Esophagus muscularis mucosa (tissue), 4 donors: Measurements from ENCODE around the gene DOCK2. TPM values are rescaled to one million over a fixed set of nuclear protein-coding genes. Genes with fewer than 3 reads are reported as not detected.

Experiments used
- DNase-seq: peaks from one replicate; pipeline ENCODE4 v3.0.0-alpha.2; 2017; ENCODE audit errors: extremely low spot score
- H3K27ac ChIP-seq, 4 donors: fragments of 200-600 bp; sonication (generic); replicated peaks in 1 of 4; 1 replicate in 3 of 4; 2 replicates in 1 of 4; pipeline ENCODE4 v1.5.1; 2016 to 2019; ENCODE audit warnings: mild to moderate bottlenecking in 1 of 4
- H3K27me3 ChIP-seq, 4 donors: fragments of 200-600 bp; sonication (generic); one replicate each; pipeline versions ENCODE4 v1.5.1 to v1.6.0; 2016 to 2019
- H3K36me3 ChIP-seq, 4 donors: fragments of 200-600 bp; sonication (generic); one replicate each; pipeline ENCODE4 v1.5.1; 2016 to 2019
- H3K4me1 ChIP-seq, 4 donors: fragments of 200-600 bp; sonication (generic); one replicate each; pipeline ENCODE4 v1.5.1; 2016 to 2019
- H3K4me3 ChIP-seq, 4 donors: fragments of 200-600 bp; sonication (generic); 1 replicate in 2 of 4; 2 replicates in 2 of 4; pipeline ENCODE4 v1.5.1; 2016 to 2019; ENCODE audit warnings: mild to moderate bottlenecking in 4 of 4, moderate library complexity in 1 of 4
- H3K9me3 ChIP-seq, 4 donors: fragments of 200-600 bp; sonication (generic); 1 replicate in 3 of 4; 2 replicates in 1 of 4; pipeline ENCODE4 v1.5.1; 2016 to 2019
- EP300 ChIP-seq: sonication (generic); formaldehyde crosslinking; IDR thresholded peaks from one replicate; pipeline ENCODE4 v1.6.1; 2017; ENCODE audit warnings: antibody characterized with exemption
- POLR2A ChIP-seq: fragments of 450-650 bp; IDR thresholded peaks from one replicate; pipeline ENCODE4 v1.6.1; 2017; ENCODE audit warnings: antibody characterized with exemption, moderate library complexity, mild to moderate bottlenecking, low read depth
- POLR2AphosphoS5 ChIP-seq, 2 donors: sonication (generic); formaldehyde crosslinking; IDR thresholded peaks; one replicate each; pipeline ENCODE4 v1.6.1; 2017; ENCODE audit warnings: antibody characterized with exemption in 2 of 2
- WGBS: methylation state at CpG from one replicate; pipeline ENCODE4 v1.1.5; 2018; 5-methylcytosine and 5-hydroxymethylcytosine counted together
- intact Hi-C: fragments of 100-400 bp; cut with DNase I; formaldehyde crosslinking; loops from one replicate; pipeline ENCODE4 v1.15.1; 2023
- total RNA-seq, 4 donors: library from RNA; depleted of rRNA; stranded (reverse); fragments of >200 nt; gene quantifications; one replicate each; pipeline versions ENCODE4 v1.1.0 to v1.2.1, GENCODE V29; 2016
- TF ChIP-seq, protein P1 (sequence below), 3 experiments: fragments of 200-600 bp in 2 of 3; fragments of 450-650 bp in 1 of 3; sonication (generic) in 2 of 3; IDR thresholded peaks; one replicate each; pipeline ENCODE4 v1.5.1; 2017 to 2019; ENCODE audit warnings: antibody characterized with exemption in 3 of 3, mild to moderate bottlenecking in 2 of 3, moderate library complexity in 1 of 3

DOCK2 gene
- total RNA-seq, 4 donors from 2014 or later = 9.2 to 18.3 (median 13.7) TPM

GRCh38 chr5:169847519-169847918, 210.4 kb downstream of the DOCK2 start:
- Histone ChIP-seq H3K4me1 (no peaks in the 10 kb centered on the region), H3K27me3 (no peaks in the 10 kb centered on the region), H3K4me3 (no peak overlapping the region), H3K36me3 (no peaks in the 10 kb centered on the region), H3K27ac (no peak overlapping the region), H3K9me3 (peaks cover 0 to 21% (median 13%) of the 10 kb centered on the region in 4 donors)
- TF ChIP-seq, protein P1, sequence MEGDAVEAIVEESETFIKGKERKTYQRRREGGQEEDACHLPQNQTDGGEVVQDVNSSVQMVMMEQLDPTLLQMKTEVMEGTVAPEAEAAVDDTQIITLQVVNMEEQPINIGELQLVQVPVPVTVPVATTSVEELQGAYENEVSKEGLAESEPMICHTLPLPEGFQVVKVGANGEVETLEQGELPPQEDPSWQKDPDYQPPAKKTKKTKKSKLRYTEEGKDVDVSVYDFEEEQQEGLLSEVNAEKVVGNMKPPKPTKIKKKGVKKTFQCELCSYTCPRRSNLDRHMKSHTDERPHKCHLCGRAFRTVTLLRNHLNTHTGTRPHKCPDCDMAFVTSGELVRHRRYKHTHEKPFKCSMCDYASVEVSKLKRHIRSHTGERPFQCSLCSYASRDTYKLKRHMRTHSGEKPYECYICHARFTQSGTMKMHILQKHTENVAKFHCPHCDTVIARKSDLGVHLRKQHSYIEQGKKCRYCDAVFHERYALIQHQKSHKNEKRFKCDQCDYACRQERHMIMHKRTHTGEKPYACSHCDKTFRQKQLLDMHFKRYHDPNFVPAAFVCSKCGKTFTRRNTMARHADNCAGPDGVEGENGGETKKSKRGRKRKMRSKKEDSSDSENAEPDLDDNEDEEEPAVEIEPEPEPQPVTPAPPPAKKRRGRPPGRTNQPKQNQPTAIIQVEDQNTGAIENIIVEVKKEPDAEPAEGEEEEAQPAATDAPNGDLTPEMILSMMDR (IDR thresholded peaks at IDR 0.05) = no peak
- TF ChIP-seq POLR2AphosphoS5 (IDR thresholded peaks at IDR 0.05) = no peak
- no peak for TF ChIP-seq POLR2A
- no peak for TF ChIP-seq EP300
- DNase-seq = no peak
- 73% methylated on average over 1 of the region's 1 CpG for WGBS
- intact Hi-C loops = no loop called here

DNA sequence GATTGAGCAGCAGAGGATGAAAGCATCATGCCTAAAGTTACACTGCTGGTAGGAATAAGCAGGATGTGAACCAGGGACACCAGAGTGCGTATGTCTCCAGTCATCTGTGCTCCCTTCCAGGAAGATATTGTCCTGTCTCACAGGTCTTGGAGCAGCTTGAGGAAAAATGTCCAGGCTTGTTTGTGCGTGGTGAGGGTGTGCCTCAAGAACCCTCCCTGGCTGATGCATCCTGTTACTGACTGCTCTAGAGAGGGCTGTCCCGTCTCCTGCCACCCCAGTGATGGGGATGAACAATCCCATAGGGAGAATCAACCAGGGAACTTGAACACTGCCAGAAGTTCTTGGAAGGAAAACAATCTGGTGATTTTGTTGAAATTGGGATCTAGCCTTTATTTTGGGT, 211.2 kb downstream of the DOCK2 start:
- no peak for TF ChIP-seq POLR2A
- no peak for TF ChIP-seq POLR2AphosphoS5 (IDR thresholded peaks at IDR 0.05)
- TF ChIP-seq EP300 = no peak
- TF ChIP-seq, protein P1 (IDR thresholded peaks at IDR 0.05) = no peak
- H3K9me3 ChIP-seq = peaks cover 0 to 21% (median 14%) of the 10 kb centered on the region in 4 donors
- no peak overlapping the region for H3K27ac ChIP-seq
- H3K36me3 ChIP-seq = no peaks in the 10 kb centered on the region
- DNase-seq = no peak
- H3K4me1 ChIP-seq = no peaks in the 10 kb centered on the region
- no peaks in the 10 kb centered on the region for H3K27me3 ChIP-seq
- intact Hi-C loops = no loop called here
- 69% methylated on average over 2 of the region's 3 CpGs for WGBS
- no peak overlapping the region for H3K4me3 ChIP-seq

- TF ChIP-seq POLR2AphosphoS5 (IDR thresholded peaks at IDR 0.05) (no peak), EP300 (no peak), POLR2A (no peak)
- TF ChIP-seq, protein P1 (IDR thresholded peaks at IDR 0.05) = no peak
- Histone ChIP-seq H3K27me3 (no peaks in the 10 kb centered on the region), H3K36me3 (no peaks in the 10 kb centered on the region), H3K4me1 (no peaks in the 10 kb centered on the region), H3K4me3 (no peak overlapping the region), H3K27ac (no peak overlapping the region), H3K9me3 (peaks cover 0 to 21% (median 14%) of the 10 kb centered on the region in 4 donors)
- DNase-seq = no peak
- intact Hi-C loops = no loop called here
- WGBS = 68% methylated on average over 2 of the region's 2 CpGs
Observed at GRCh38 chr5:169848792-169849191, 211.7 kb downstream of the DOCK2 start.

- TF ChIP-seq, protein P1 (IDR thresholded peaks at IDR 0.05) = no peak
- TF ChIP-seq POLR2A (no peak), POLR2AphosphoS5 (IDR thresholded peaks at IDR 0.05) (no peak), EP300 (no peak)
- 97% methylated on average over 2 of the region's 2 CpGs for WGBS
- DNase-seq = no peak
Observed at GRCh38 chr5:169850409-169850808, 213.3 kb downstream of the DOCK2 start.

DNA sequence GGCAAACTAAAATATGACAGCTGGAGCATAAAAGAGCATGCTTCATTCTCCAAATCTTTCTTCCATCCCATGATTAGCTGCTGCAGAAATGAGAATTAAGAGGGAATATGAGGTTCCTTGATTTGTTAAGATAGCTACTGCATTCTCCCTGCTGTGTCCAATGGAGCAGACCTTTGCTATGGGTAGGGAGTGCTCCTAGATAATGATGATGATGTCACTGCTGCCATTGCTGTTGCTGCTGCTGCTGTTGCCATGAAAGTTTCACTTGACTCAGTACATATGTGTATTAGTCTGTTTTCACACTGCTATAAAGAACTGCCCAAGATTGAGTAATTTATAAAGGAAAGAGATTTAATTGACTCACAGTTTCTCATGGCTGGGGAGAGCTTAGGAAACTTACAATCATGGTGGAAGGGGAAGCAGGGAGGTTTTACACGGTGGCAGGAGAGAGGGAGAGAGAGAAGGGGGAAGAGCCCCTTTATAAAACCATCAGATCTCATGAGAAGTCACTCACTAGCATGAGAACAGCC, 214.3 kb downstream of the DOCK2 start:
- no peaks in the 10 kb centered on the region for H3K27me3 ChIP-seq
- WGBS = 64% methylated on average over 1 of the region's 1 CpG
- intact Hi-C loops = no loop called here
- H3K4me3 ChIP-seq = no peak overlapping the region
- H3K36me3 ChIP-seq = no peaks in the 10 kb centered on the region
- peaks cover 0 to 21% (median 14%) of the 10 kb centered on the region in 4 donors for H3K9me3 ChIP-seq
- no peak for DNase-seq
- no peak overlapping the region for H3K27ac ChIP-seq
- no peaks in the 10 kb centered on the region for H3K4me1 ChIP-seq
- TF ChIP-seq, protein P1 (IDR thresholded peaks at IDR 0.05) = no peak
- TF ChIP-seq POLR2A = no peak

More at GRCh38 chr5:169850409-169850808, 213.3 kb downstream of the DOCK2 start:
- Histone ChIP-seq H3K27me3 (no peaks in the 10 kb centered on the region), H3K27ac (no peak overlapping the region), H3K4me1 (no peaks in the 10 kb centered on the region), H3K4me3 (no peak overlapping the region), H3K9me3 (peaks cover 0 to 21% (median 14%) of the 10 kb centered on the region in 4 donors), H3K36me3 (no peaks in the 10 kb centered on the region)
- intact Hi-C loops = no loop called here
